IPS-18c (cell line): ENCODE measurements around the gene CDC7.

Experiments
- H3K4me3 ChIP-seq: 2 replicates; pipeline ENCODE4 v1.7.0; 2013; ENCODE audit warnings: low read depth, mild to moderate bottlenecking, low read length, moderate library complexity; ENCODE audit not compliant: insufficient read depth
- H3K9me3 ChIP-seq: one replicate; pipeline ENCODE4 v1.6.1; 2013; ENCODE audit warnings: mild to moderate bottlenecking, low read length, moderate library complexity; ENCODE audit not compliant: control insufficient read depth, insufficient read depth

The CDC7 gene

DNA sequence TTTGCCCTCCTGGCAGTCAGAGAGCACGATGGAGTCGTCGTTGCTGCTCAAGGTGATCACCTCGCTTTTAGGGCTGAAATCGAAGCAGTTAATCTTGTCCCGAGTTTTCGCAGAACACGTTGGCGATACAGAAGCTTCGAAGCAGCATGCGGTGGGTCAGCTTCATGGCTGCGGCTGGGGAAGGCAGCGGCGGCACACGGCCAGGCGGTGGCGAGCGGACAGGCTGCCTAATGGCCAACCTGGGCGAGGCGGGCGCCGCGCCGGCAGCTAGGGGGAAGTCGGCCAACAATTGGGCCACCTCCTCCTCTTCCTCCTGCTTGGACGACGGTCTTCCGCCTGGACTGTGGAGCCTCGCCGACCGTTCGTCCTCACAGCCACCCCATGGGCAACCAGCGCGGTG, 34.8 kb downstream of the CDC7 start:
- Histone ChIP-seq H3K4me3 (no peak overlapping the region), H3K9me3 (no peaks in the 10 kb centered on the region)

DNA sequence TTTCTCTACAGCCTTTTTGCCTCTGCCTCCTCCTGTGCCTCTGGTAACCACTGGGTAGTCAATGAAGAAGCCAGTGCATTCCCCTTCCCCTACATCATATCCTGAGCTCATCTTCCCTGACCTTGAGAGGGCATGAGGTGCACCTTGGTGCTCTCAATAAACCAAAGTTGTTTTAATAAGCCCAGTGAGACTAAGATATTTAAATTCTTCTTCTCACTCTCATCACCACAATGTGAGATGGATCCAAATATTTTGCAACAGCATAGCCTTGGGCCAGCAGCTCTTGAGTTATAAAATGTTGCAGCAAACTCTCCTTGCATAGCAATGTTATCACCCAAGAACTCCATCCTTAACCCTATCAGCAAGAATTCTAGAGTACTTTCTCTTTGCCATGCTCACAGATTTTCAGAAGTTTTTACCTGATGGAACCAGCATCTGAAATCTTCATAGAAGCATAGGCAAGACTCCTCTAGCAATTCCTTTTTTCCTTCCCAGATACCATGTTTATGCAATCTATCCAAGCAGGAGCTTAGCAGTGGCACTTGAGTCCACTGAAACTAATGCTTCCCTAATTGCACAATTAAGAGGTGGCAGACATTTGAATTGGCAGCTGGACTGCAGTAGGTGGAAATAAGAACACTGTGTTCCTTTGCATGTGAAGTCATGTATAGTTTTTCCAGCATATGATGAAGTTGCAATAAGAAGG, 36.8 kb downstream of the CDC7 start:
- H3K4me3 ChIP-seq: no peak overlapping the region
- no peaks in the 10 kb centered on the region for H3K9me3 ChIP-seq

DNA sequence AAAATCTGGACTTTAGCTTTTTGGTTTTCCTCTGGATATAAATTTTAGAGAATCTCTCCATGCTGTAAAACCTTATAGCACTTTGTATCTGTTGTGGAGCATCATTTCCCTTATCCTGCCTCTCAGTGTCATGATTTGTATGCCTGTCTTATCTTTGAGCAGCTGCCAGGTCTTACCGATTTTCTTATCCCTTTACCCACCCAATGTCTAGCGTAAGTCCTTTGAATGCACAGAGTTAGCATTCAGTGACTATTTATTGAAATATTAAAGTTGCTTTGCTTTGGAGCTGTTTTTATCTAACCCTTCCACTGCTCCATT, 37.3 kb downstream of the CDC7 start:
- Histone ChIP-seq H3K9me3 (no peaks in the 10 kb centered on the region), H3K4me3 (no peak overlapping the region)

DNA sequence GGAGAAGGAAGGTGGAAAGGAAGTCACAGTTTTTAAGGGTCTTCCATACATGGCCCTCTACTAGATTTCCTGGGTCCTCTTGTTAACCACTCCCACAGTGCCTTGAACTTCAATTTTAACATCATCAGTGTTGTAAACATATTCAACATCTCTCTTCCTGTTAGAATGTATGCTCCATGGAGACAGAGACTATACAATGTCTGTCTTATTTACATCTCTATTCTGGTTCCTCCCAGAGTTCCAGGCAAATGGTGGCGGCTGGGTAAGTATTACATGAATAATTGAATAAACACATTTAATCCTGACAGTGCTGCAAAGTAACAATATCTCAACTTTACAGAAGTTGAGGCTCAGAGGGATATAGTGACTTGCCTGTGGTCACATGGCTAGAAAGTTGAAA, 40.3 kb downstream of the CDC7 start:
- no peak overlapping the region for H3K4me3 ChIP-seq
- no peaks in the 10 kb centered on the region for H3K9me3 ChIP-seq

DNA sequence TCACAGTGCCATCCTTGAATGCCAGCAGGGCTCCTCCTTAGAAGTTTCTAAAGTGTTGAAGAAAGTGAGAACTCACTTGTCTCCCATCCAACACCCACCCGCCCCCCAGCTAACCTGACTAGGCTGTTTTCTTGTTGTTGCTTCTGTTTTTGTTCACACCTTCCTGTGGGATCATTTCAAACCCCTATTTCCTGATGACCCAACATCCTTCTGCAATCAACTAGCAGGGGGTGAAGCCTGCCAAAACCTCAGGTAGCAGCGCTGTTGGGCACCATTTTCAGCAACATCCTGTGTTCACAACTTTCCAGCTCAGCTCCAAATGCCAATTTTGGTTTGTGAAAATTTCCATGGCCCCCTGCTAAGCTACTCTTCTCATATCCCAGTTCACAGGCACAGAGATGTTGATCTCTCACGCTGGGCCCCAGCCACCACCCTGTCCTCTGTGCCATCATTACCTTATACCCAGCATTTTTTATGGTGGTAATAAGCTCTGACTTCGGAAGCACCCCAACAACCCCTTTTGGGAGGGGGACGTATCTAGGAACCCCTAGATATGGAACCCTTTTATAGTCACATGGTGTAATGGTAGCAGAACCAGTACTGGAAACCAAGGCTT, 41.4 kb downstream of the CDC7 start:
- H3K9me3 ChIP-seq: no peaks in the 10 kb centered on the region
- H3K4me3 ChIP-seq: no peak overlapping the region

DNA sequence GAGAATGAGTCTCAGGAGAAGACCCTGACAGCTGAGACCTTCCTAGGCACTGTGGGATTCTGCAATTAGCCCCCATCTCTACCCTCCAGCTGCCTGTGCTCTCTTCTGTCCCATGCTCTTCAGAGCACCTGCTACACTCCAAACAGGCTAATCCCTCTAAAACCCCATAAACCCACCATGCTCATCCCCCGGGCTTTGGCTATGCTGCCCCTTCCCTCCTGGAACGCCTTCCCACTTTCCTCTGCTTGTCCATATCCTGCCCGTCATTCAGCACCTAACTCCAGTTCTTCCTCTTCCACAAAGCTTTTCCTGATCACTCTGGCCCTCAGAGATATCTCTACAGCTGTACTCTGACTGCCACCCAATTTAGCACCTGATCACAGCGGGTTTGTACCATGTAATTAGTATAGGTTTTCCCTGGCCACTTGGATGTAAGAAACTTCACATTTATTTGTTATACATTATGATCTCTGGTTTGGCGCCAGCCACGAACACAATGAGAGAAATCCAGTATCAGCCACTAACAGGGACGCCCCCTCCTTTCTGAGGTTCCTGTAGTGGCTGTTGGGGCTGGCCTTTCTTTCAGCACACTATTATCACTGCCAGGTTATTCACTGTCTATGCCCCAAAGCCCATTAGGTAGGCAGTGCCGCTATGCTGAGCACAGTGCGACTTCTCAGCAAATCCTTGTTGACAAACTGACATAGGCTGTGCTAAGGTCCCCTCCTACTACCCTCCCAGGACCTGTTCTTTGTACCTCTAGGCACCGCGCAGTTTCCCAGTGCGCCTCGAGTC, 45.1 kb downstream of the CDC7 start:
- H3K9me3 ChIP-seq: no peaks in the 10 kb centered on the region
- no peak overlapping the region for H3K4me3 ChIP-seq

DNA sequence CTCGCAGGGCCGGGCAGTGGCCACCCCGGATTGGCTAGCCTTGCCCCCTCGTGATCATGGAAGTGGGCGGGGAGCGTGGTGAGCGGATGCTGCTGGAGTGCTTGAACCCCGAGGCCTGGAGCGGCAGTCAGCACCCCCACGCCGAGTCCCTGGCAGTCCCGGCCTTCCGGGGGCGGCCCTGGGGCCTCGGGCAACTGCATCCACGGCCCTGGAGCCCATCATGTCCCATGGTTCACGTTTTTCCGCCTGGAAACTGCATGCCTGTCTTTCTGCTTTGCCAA, 45.6 kb downstream of the CDC7 start:
- Histone ChIP-seq H3K4me3 (no peak overlapping the region), H3K9me3 (no peaks in the 10 kb centered on the region)

DNA sequence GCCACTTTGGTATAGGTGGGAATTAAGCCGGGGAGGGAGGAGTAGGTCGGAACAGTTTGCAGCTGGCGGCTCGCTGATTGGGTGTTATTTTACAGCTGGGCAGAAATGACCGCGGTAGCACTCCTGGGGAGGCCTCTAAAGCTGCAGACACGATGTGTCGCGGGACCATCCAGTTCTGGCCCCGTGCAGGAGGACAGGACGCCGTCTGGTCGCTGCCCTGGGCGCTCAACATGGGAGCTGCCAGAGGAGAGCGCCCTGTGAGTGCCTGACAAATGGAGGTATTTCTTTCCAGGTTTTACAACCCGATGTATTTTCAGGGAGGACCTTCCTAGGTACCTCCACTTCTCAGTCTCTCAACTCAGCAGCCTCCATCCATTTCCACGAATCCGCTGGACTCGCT, 46.2 kb downstream of the CDC7 start:
- H3K9me3 ChIP-seq: no peaks in the 10 kb centered on the region
- H3K4me3 ChIP-seq: no peak overlapping the region

DNA sequence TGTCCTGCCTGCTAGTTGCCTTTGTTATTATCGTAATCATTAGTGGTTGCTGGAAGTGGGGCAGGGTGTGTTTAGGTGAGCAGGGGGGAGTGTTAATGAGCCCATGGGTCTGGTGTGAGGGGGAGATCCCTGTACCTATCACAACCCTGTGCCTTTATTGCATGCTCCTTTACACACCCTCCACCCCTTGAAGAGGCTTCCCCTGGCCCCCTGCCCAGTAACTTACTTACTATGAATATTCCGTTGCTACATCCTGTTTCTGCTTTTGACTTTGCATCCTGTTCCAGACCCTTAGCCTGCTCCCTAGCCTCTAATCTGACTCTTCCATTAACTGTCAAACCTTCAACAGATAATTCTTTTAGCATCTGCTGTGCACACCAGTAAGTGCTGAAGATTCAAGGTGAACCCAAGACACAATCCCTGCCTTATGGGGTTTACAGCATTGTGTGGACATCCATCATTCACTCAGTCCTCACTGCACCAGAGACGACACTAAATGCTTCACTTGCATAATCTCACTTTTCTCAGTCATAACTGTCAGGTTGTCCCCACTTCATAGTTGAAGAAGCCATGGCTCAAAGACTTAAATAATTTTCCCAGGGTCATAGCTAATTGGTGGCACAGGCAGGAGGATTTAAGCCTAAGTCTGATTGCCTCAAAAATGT, 47.9 kb downstream of the CDC7 start:
- Histone ChIP-seq H3K9me3 (no peaks in the 10 kb centered on the region), H3K4me3 (no peak overlapping the region)

DNA sequence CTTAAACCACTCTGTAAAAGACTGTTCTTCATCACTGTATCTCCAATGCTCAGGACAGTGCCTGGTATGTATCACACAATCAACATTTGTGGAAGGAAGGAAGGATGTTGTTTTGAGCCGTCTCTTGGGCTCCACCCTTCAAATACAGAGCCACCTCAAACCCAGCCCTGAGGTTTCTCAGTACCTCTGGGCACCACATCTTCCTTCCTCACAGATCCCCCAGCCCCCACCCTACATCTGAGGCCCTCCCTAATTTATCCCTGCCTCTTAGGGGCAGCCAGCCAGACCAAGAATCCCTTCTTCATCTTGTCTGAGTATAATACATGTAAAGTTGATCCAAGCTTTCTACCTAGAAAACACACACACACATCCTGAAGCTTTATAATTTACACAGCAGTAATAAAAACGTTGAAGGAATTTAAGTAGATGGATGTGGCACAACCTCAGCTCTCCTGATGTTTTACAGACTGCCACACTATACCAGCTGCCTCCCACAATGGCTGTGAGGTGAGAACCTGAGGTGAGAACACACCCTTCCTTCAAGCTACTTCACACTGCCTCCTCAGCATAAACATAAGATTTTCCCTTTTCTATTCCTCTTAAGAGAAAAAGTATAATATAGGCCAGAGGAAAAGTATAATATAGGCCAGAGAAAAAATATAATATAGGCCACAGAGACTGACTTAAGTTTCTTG, 48.5 kb downstream of the CDC7 start:
- Histone ChIP-seq H3K4me3 (no peak overlapping the region), H3K9me3 (no peaks in the 10 kb centered on the region)

DNA sequence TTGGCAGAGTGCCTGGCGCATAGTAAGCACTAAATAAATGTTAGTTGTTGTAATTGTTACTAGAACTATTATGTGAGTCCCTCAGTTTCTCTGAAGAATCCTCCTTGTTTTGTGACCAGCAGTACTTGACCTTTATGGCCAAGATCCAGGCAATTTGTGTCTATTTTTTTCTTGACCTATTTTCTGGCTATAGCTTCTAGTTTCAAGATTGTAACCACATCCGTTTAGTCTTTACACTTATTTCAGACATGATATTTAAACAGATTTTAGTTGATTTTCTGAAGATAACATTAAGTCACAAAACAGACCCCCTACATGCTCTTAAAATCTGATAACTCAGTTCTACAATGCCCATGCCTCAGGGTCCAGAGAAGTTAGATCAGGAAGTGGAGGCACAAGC, 50.3 kb downstream of the CDC7 start:
- H3K9me3 ChIP-seq: no peaks in the 10 kb centered on the region

DNA sequence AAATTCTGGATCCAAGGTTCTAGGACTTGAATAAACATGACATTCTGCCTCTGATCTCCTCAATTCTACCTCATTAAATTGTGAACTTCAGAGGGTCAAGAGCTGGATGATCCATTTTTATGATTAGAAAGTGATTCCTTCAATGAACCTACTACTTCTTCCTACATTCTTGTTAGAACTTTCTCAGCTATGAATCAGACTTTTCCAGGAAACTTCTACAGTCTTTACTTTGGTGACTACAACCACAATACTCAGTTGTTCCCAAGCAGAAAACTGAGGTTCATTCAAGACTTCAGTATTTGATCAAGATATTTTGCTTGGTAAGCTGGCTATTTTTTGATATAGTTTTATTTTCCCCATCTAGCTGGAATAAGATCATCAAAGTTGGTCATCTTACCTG, 51.4 kb downstream of the CDC7 start:
- Histone ChIP-seq H3K9me3 (no peaks in the 10 kb centered on the region), H3K4me3 (no peak overlapping the region)

More for the DNA sequence above, 50.3 kb downstream of the CDC7 start:
- no peak overlapping the region for H3K4me3 ChIP-seq

DNA sequence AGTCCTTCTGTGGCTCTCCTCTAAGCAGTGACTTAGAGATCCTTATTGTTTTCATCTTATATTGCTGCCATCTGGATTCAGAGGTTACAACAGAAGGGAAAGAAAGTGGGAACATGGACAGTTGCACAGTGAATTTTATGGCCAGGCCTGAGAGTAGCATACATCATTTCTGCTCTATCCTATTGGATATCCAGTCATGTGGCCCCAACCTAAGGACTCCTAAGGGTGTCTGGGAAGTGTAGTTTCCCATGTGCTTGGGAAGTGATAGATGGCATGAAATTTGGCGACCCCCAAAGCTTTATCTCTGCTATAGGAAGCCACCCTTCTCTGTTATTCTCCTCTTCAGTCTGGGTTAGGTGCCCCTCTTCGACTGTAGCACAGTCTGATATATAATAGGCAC, 51.9 kb downstream of the CDC7 start:
- no peaks in the 10 kb centered on the region for H3K9me3 ChIP-seq
- H3K4me3 ChIP-seq: no peak overlapping the region

DNA sequence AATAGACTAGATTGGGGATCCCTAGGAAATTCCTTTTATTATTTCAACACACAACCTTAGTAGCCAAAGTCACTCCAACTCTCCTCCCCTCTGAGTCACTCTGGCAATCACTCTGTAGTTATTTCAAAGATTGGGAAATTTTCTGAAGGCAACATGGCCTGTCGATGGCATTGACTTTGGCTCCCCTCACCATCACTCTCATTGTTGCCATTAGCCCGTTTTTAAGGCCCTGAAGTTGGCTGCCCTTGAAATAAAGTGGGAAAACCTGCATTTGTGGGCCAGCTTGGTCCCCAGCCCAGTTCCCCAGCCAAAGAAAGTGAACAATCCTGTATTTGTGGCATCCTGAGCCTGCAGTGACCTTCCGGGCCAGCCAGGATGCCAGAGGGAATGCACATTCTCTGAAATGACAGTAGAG, 52.5 kb downstream of the CDC7 start:
- Histone ChIP-seq H3K9me3 (no peaks in the 10 kb centered on the region), H3K4me3 (no peak overlapping the region)

DNA sequence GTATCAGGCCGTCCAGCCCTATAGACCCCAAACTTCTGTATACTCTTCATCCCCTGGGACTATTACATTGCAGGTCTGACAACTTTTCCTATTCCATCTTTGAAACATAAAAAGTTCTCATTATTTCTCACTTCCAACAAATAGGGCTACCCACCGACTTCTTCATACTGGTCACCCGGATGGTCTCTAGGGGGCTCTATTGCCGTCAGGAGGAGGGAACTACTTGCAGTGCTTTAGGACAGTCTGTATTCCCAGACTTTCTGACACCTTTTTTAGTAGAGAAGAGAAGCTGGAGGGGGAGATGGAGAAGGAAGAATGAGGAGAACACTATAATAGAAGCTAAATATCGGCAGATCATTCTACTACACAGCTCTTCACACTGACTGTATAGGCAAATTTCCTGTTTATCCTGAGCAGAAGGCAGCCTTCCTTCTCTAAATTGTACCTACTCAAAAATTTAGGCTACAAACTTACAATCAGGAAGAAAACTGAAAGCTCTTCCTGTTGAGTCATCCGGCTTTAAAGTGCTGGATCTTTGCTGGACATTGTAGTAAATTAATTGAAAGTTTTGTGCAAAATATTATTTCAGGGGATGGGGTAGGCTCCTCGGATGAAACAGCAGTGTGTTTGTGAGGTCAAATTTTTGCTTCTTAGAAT, 54.6 kb downstream of the CDC7 start:
- Histone ChIP-seq H3K4me3 (no peak overlapping the region), H3K9me3 (no peaks in the 10 kb centered on the region)

DNA sequence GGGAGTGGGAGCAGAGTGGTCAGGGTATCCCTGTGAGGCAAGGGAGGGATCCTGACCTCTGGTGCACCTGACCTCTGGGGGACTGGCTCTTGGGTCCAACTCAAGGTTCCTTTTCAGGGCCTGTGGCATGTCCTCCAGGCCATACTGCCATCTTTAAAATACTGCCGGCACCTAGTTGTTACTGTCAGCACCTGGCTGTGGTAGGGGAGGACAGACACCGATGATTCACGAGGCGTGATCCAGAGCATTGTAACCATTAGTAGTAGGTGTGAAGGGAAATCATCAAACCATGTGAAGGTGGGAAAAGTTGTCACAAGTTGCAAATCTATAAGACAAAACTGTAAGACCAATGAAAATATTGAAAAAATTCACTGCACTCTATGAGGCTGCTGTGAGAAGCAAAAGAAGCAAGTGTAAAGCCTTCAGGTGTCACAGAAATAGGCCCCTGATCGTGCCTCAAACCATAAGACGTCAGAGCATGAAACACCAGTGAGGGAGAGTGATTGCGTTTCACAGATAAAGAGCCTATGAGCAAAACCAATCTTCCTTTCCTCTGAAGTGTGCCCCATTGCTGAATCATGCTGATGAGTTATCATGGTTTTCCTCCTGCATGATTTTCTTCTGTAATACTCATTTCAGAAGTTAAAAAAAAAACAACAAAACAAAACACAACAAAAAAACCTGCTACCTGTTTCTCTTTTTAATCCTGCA, 55.3 kb downstream of the CDC7 start:
- H3K4me3 ChIP-seq: no peak overlapping the region

DNA sequence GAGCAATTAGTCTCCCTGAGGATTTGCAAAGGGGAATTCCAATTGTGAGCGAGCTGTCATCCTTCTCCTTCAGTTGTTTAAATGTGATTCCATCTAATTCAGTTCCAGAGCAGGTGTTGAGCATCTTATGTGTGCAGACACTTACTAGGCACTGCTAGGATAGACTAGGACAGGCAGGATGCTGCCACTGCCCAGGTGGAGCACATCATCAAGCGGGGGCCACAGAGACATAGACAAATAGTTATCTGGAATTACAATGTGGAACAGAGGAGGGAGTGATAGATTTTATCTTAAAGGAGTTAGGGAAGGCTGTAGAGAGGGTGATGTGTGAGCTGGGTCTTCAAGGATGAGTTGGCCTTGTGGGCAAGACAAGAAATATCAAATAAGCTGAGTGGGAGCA, 55.9 kb downstream of the CDC7 start:
- Histone ChIP-seq H3K4me3 (no peak overlapping the region), H3K9me3 (no peaks in the 10 kb centered on the region)

More for the DNA sequence above, 55.3 kb downstream of the CDC7 start:
- no peaks in the 10 kb centered on the region for H3K9me3 ChIP-seq
